HepG2 (cell line): ENCODE data around the gene CHDH. TPM values are rescaled to one million over a fixed set of nuclear protein-coding genes. Genes with fewer than 3 reads are reported as not detected.

Experiments used
- ATAC-seq: fragments of 200-7000 bp; cut with Tn5 transposase; 3 replicates; pipeline ENCODE4 v1.9.1; 2020; ENCODE audit warnings: mild to moderate bottlenecking, moderate library complexity
- BruUV-seq: library from RNA; stranded (reverse); fragments of 400-500 nt; replicated peaks from 2 replicates; lab custom pipeline; 2021; lab: Mats Ljungman, UMichigan
- CTCF ChIA-PET: fragments of 300-600 bp; formaldehyde crosslinking; extraction: SDS; loops from one replicate; lab custom pipeline; 2021; ENCODE audit warnings: low total read pairs, inconsistent platforms, low intra/inter-chr PET ratio; lab: Yijun Ruan, JAX
- POLR2A ChIA-PET: fragments of 350-600 bp; sonication (Branson Sonifier 250); formaldehyde crosslinking; loops from one replicate; lab custom pipeline; 2020; ENCODE audit warnings: antibody characterized with exemption, inconsistent platforms; lab: Yijun Ruan, JAX
- DNase-seq: peaks from one replicate; pipeline ENCODE4 v3.0.0-alpha.2; 2015; ENCODE audit warnings: low spot score
- FAIRE-seq: peaks from 3 replicates; lab custom pipeline; 2011; peaks lifted over from hg19 to GRCh38; lab: Jason Lieb, UNC
- H2AFZ ChIP-seq: one replicate; pipeline ENCODE4 v1.6.1; 2011; ENCODE audit warnings: low read length, inconsistent platforms
- H3K27ac ChIP-seq: fragments of 300-600 bp; 3 replicates; pipeline ENCODE4 v1.8.0; 2011; ENCODE audit warnings: mixed run types, mild to moderate bottlenecking, mixed read lengths, low read length, inconsistent platforms; ENCODE audit not compliant: insufficient read depth; ENCODE audit errors: extremely low read length
- H3K27me3 ChIP-seq, 2 experiments: fragments of 200-600 bp in 1 of 2; 2 replicates in 1 of 2; 3 replicates in 1 of 2; pipeline versions ENCODE4 v1.6.0 to v1.8.0; 2011; ENCODE audit warnings: low read length in 2 of 2, mild to moderate bottlenecking in 2 of 2, moderate library complexity in 2 of 2, inconsistent platforms in 1 of 2; ENCODE audit not compliant: insufficient read depth in 2 of 2, control insufficient read depth in 1 of 2
- H3K36me3 ChIP-seq, 2 experiments: fragments of 200-600 bp in 1 of 2; replicated peaks in 1 of 2; 2 replicates in 1 of 2; 3 replicates in 1 of 2; pipeline versions ENCODE4 v1.5.1 to v1.8.0; 2011; ENCODE audit warnings: low read length in 2 of 2, inconsistent platforms in 1 of 2; ENCODE audit not compliant: insufficient read depth in 2 of 2, control insufficient read depth in 1 of 2
- H3K4me1 ChIP-seq: 2 replicates; pipeline ENCODE4 v1.5.1; 2012; ENCODE audit warnings: low read length, inconsistent platforms; ENCODE audit not compliant: insufficient read depth
- H3K4me2 ChIP-seq: 2 replicates; pipeline ENCODE4 v1.6.0; 2011; ENCODE audit warnings: low read depth, low read length, inconsistent platforms
- H3K4me3 ChIP-seq, 3 experiments: fragments of 200-600 bp in 1 of 3; sonication (generic), shearing (Covaris generic) in 1 of 3; replicated peaks in 1 of 3; 2 replicates each; pipeline ENCODE4 v1.5.1; 2011 to 2016; ENCODE audit warnings: low read length in 3 of 3, inconsistent platforms in 2 of 3, low read depth in 2 of 3, mild to moderate bottlenecking in 2 of 3, control low read depth in 1 of 3, mixed read lengths in 1 of 3; ENCODE audit not compliant: insufficient read depth in 1 of 3
- H3K79me2 ChIP-seq: one replicate; pipeline ENCODE4 v1.6.1; 2011; ENCODE audit warnings: low read length, inconsistent platforms; ENCODE audit not compliant: insufficient read depth
- H3K9ac ChIP-seq: 2 replicates; pipeline ENCODE4 v1.6.0; 2011; ENCODE audit warnings: mild to moderate bottlenecking, low read depth, low read length, inconsistent platforms; ENCODE audit not compliant: insufficient read depth
- H3K9me3 ChIP-seq: 2 replicates; pipeline ENCODE4 v1.5.1; 2012; ENCODE audit warnings: mild to moderate bottlenecking, low read length
- H4K20me1 ChIP-seq: 2 replicates; pipeline ENCODE4 v1.6.0; 2011; ENCODE audit warnings: inconsistent platforms, mild to moderate bottlenecking, low read length, moderate library complexity; ENCODE audit not compliant: insufficient read depth
- AGO2 ChIP-seq: fragments of 200-400 bp; formaldehyde crosslinking; optimal IDR thresholded peaks from 2 replicates; pipeline ENCODE3; 2017; ENCODE audit warnings: mild to moderate bottlenecking, low read depth, low read length, moderate library complexity
- HNRNPL ChIP-seq: fragments of 200-400 bp; formaldehyde crosslinking; IDR thresholded peaks from 2 replicates; pipeline ENCODE4 v1.6.1; 2017; ENCODE audit warnings: mild to moderate bottlenecking, low read depth, low read length
- NRL ChIP-seq: sonication (generic); formaldehyde crosslinking; IDR thresholded peaks from 2 replicates; pipeline ENCODE4 v1.5.0; 2020; ENCODE audit warnings: missing genetic modification reagents, mild to moderate bottlenecking, moderate library complexity, borderline replicate concordance
- WGBS: methylation state at CpG from one replicate; pipeline ENCODE4 v1.1.6; 2017; ENCODE audit warnings: low lambda C conversion rate; 5-methylcytosine and 5-hydroxymethylcytosine counted together
- in situ Hi-C: cut with HindIII; loops from 2 replicates; pipeline ENCODE4 v1.10.0; 2017; ENCODE audit warnings: low pct_unique_long_range_greater_than_20kb; ENCODE audit not compliant: extremely low pct_ligation_motif_present
- intact Hi-C: fragments of 100-400 bp; cut with micrococcal nuclease; formaldehyde crosslinking; loops from one replicate; pipeline ENCODE4 v1.10.0; 2022; ENCODE audit not compliant: unreplicated experiment
- polyA plus RNA-seq, 8 experiments: library from polyadenylated mRNA; depleted of rRNA in 3 of 8; stranded (reverse) in 7 of 8; unstranded in 1 of 8; fragments of >200 nt; fragmentation: Illumina TruSeq in 4 of 8; extraction: Trizol in 4 of 8; gene quantifications; 2 replicates each; pipeline versions ENCODE4 v1.2.1 to v1.2.3, GENCODE V29; 2011 to 2016; ENCODE audit warnings: low read depth in 4 of 8, missing spikeins in 1 of 8, mixed read lengths in 1 of 8; ENCODE audit not compliant: insufficient read depth in 1 of 8
- total RNA-seq, 5 experiments: library from RNA; depleted of rRNA; stranded (reverse); fragments of >200 nt; fragmentation: Illumina TruSeq; extraction: Trizol; gene quantifications; 2 replicates each; pipeline ENCODE4 v1.2.3, GENCODE V29; 2016; ENCODE audit warnings: low read depth in 1 of 5
- TF ChIP-seq, protein P1 (sequence below), 2 experiments: IDR thresholded peaks; 2 replicates each; pipeline ENCODE4 v1.6.1; 2011 to 2012; ENCODE audit warnings: low read length in 2 of 2, borderline replicate concordance in 1 of 2, low read depth in 1 of 2, mild to moderate bottlenecking in 1 of 2, moderate library complexity in 1 of 2

CHDH gene
- total and polyA plus RNA-seq, 2 of the 13 experiments (the other 11 are each of a cell fraction or from before 2014, with no cell fraction given): 28.1 to 48.9 TPM

DNA sequence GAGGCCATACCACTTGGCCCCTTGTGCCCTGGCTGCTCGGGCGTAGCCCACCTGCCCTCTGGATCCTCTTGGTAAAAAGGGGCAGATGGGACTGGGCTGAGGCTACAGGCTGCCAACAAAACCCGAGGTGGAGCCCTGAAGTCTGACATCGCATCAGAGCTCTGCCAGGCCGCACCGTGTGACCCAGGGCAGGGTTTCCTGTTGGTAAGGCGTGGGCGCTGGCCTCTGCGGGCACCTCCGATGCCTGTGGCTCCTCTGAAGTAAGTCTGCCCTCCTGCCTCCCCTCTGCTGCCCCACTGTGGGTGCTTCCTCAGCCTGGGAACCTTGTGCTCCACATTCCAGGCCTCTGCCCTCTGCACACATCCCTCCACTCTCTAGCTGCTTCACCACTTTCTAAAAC, 8.9 kb downstream of the CHDH start:
- Histone ChIP-seq H3K79me2 (peaks cover 95% of the 10 kb centered on the region), H3K27ac (no peak overlapping the region), H3K27me3 (no peaks in the 10 kb centered on the region), H3K36me3 (peaks cover 39 to 64% of the 10 kb centered on the region in 2 experiments), H3K4me2 (no peak overlapping the region), H3K4me3 (no peak overlapping the region; a peak in 1 of 6 replicates), H3K9ac (no peak overlapping the region), H3K4me1 (peaks cover 94% of the 10 kb centered on the region), H3K9me3 (no peaks in the 10 kb centered on the region), H2AFZ (no peak overlapping the region), H4K20me1 (peaks cover 28% of the 10 kb centered on the region)
- 98% methylated on average over 9 of the region's 10 CpGs for WGBS
- in situ Hi-C loops (no loop called here), intact Hi-C loops (no loop called here)
- ChIA-PET POLR2A (interaction anchor here (1.5 to 2.1 kb wide), 2 partner anchors 8 to 20 kb away, joined by 6 to 7 read pairs; no protein-coding TSS in a partner anchor), CTCF (no interaction called here)
- ATAC-seq (no peak), DNase-seq (no peak), FAIRE-seq (no peak)
- TF ChIP-seq AGO2 (peak; percentile 74), HNRNPL (0 out of 2 replicates have a peak, but pooled peaks have one; percentile 55), NRL (CRISPR knock-in tag) (0 out of 2 replicates have a peak, but pooled peaks have one; percentile 12)
- TF ChIP-seq, protein P1, sequence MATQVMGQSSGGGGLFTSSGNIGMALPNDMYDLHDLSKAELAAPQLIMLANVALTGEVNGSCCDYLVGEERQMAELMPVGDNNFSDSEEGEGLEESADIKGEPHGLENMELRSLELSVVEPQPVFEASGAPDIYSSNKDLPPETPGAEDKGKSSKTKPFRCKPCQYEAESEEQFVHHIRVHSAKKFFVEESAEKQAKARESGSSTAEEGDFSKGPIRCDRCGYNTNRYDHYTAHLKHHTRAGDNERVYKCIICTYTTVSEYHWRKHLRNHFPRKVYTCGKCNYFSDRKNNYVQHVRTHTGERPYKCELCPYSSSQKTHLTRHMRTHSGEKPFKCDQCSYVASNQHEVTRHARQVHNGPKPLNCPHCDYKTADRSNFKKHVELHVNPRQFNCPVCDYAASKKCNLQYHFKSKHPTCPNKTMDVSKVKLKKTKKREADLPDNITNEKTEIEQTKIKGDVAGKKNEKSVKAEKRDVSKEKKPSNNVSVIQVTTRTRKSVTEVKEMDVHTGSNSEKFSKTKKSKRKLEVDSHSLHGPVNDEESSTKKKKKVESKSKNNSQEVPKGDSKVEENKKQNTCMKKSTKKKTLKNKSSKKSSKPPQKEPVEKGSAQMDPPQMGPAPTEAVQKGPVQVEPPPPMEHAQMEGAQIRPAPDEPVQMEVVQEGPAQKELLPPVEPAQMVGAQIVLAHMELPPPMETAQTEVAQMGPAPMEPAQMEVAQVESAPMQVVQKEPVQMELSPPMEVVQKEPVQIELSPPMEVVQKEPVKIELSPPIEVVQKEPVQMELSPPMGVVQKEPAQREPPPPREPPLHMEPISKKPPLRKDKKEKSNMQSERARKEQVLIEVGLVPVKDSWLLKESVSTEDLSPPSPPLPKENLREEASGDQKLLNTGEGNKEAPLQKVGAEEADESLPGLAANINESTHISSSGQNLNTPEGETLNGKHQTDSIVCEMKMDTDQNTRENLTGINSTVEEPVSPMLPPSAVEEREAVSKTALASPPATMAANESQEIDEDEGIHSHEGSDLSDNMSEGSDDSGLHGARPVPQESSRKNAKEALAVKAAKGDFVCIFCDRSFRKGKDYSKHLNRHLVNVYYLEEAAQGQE (IDR thresholded peaks at IDR 0.05; ENCODE audit: borderline replicate concordance in 1 of 2, low read depth in 1 of 2, low read length in 2 of 2): no peak
- no TSS peak for BruUV-seq
